Nephron (organoid): ENCODE measurements around the gene CCDC40.
A peak's percentile ranks its signal among the peaks of the same experiment; 100 is the strongest.

Experiments used
- H3K27ac Mint-ChIP-seq, 3 experiments: 2 replicates each; pipeline ENCODE4 v1.8.0; 2020; ENCODE audit warnings: mixed read lengths in 3 of 3, mild to moderate bottlenecking in 2 of 3, moderate library complexity in 1 of 3
- H3K27me3 Mint-ChIP-seq: 2 replicates; pipeline ENCODE4 v1.8.0; 2021; ENCODE audit warnings: low read depth, mild to moderate bottlenecking, moderate library complexity, mixed read lengths
- H3K36me3 Mint-ChIP-seq: 2 replicates; pipeline ENCODE4 v1.8.0; 2020; ENCODE audit warnings: low read depth, mixed read lengths
- H3K4me1 Mint-ChIP-seq: 2 replicates; pipeline ENCODE4 v1.8.0; 2020; ENCODE audit warnings: mixed read lengths
- H3K4me3 Mint-ChIP-seq, 3 experiments: 2 replicates each; pipeline ENCODE4 v1.8.0; 2020; ENCODE audit warnings: mild to moderate bottlenecking in 3 of 3, mixed read lengths in 3 of 3, moderate library complexity in 2 of 3
- H3K9me3 Mint-ChIP-seq: 2 replicates; pipeline ENCODE4 v1.8.0; 2020; ENCODE audit warnings: mixed read lengths
- TF ChIP-seq, protein P1 (sequence below), 3 experiments: fragments of 200-600 bp; sonication (generic); IDR thresholded peaks; one replicate each; pipeline ENCODE4 v1.5.0; 2021; ENCODE audit warnings: antibody characterized with exemption in 3 of 3; ENCODE audit not compliant: unreplicated experiment in 3 of 3

The CCDC40 gene

DNA sequence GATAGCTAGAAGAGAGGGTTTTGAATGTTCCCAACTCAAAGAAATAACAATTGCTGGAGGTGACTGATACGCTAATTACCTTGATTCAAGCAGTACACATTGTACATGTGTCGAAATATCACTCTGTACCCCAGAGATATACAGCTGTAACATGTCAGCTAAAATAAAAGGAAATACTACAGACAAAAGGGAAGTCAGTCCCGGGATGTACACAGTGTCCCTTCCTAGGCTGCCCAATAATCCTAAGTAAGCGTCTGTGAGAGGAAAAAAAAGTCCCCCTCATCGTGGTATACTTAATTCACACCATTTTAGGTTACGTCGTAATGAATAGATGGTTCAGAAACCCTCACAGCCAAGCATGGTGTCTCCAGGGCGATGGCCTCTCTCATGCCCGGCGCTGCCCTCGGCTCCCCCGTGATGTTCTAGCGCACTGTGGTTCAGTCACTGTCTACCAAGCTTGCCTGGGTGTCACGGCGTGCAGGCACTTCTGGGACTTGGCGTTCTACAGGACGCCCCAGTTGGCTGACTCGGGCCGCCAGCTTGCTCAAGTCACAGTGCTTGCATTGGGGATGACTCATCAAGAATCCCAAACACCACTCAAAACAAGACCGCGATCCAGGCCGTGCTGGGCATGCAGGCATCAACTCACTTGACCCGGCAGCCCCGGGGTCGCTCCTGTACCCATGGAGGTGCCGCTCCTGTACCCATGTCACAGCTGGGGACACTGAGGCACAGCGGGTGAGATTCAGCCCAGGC is 27.6 kb downstream of the CCDC40 start:
- Mint-ChIP-seq H3K27me3 (peaks cover 5% of the 10 kb centered on the region), H3K27ac (no peak overlapping the region), H3K4me3 (no peak overlapping the region), H3K4me1 (peaks cover 14% of the 10 kb centered on the region), H3K9me3 (no peaks in the 10 kb centered on the region), H3K36me3 (peaks cover 24% of the 10 kb centered on the region)
- TF ChIP-seq, protein P1, sequence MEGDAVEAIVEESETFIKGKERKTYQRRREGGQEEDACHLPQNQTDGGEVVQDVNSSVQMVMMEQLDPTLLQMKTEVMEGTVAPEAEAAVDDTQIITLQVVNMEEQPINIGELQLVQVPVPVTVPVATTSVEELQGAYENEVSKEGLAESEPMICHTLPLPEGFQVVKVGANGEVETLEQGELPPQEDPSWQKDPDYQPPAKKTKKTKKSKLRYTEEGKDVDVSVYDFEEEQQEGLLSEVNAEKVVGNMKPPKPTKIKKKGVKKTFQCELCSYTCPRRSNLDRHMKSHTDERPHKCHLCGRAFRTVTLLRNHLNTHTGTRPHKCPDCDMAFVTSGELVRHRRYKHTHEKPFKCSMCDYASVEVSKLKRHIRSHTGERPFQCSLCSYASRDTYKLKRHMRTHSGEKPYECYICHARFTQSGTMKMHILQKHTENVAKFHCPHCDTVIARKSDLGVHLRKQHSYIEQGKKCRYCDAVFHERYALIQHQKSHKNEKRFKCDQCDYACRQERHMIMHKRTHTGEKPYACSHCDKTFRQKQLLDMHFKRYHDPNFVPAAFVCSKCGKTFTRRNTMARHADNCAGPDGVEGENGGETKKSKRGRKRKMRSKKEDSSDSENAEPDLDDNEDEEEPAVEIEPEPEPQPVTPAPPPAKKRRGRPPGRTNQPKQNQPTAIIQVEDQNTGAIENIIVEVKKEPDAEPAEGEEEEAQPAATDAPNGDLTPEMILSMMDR (IDR thresholded peaks at IDR 0.05; ENCODE audit: unreplicated experiment in 3 of 3) = no peak

DNA sequence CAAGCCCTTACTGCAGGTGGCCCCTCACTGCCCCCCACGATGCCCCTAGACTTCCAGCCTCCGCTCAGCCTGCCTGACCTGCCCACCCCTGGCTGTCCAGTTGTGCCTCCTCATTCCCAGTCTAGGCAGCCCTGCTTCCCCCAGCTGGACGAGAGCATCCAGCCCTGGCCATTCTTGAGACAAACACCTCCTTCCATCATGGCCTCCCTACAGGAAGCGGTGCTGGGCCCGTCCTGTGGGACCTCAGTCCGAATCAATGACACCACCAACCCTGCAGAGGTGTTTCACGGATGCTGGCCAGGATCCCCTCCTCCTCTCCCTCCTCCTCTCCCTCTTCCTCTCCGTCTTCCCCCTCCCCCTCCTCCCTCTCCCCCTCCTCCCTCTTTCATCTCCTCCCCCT is 28.3 kb downstream of the CCDC40 start:
- H3K9me3 Mint-ChIP-seq = no peaks in the 10 kb centered on the region
- peaks cover 5% of the 10 kb centered on the region for H3K27me3 Mint-ChIP-seq
- H3K4me3 Mint-ChIP-seq = no peak overlapping the region
- peaks cover 21% of the 10 kb centered on the region for H3K36me3 Mint-ChIP-seq
- no peak overlapping the region for H3K27ac Mint-ChIP-seq
- TF ChIP-seq, protein P1 (IDR thresholded peaks at IDR 0.05; ENCODE audit: unreplicated experiment in 3 of 3) = no peak
- H3K4me1 Mint-ChIP-seq = peaks cover 21% of the 10 kb centered on the region

DNA sequence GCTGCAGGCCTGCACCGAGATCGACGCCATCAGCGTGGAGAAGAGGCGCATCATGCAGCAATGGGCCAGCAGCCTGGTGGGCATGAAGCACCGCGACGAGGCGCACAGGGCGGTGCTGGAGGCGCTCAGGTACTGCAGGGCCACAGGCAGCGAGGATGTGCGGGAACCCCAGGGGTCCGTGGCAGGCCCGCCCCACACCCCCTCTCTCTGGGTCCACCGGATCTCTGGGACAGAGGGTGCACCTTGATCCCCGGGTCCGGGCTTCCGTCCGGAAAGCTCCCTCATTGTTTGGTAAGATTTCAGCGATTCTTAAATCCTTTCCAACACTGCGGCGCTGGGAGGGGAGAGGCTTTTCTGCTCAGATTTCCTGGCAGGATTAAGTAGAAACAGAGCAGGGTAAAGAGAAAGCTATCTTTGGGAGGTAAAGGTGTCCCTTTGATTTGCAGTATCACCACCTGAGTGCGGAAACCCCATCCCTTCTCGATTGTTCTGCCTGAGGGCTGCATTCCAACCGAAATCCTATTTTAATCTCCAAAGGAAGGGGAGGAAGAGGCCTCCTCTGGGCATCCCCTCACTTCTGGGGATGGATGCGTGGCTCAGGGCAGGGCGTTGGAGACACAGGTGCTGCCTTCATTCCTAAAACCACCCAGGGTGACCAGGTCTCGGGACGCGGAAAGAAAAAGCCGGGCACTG is 29.2 kb downstream of the CCDC40 start:
- TF ChIP-seq, protein P1 (IDR thresholded peaks at IDR 0.05; ENCODE audit: unreplicated experiment in 3 of 3) = no peak
- H3K4me3 Mint-ChIP-seq = no peak overlapping the region
- H3K27me3 Mint-ChIP-seq = peaks cover 5% of the 10 kb centered on the region
- H3K36me3 Mint-ChIP-seq = peaks cover 15% of the 10 kb centered on the region
- no peaks in the 10 kb centered on the region for H3K9me3 Mint-ChIP-seq
- H3K27ac Mint-ChIP-seq = no peak overlapping the region
- H3K4me1 Mint-ChIP-seq = peaks cover 21% of the 10 kb centered on the region

DNA sequence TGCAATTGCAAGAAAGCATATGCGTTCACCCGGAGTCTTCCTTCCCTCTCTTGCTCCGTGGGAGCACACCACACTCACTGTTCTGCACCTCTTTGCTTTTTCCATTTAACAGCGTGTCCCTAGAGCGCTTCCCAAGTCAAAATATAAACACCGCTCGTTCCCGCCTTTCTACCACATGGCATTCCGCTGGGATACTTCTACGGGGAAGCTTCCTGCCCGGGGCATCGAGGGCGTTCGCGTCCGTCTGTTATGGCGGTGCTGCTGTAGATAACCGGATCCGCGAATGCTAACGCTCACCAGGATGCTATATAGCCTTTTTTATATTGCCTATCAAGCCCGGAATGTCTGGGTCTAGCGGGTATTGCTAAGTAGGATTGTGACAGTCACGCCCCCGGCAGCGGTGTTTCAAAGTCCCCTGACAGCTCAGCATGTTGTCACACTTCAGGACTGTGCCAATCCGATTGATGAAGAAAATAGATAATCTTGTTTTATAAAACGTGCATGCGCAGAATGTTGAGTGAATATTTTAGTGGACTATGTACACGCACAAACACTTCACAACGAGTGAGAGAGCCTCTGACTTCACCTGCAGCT is 31.0 kb downstream of the CCDC40 start:
- TF ChIP-seq, protein P1 (IDR thresholded peaks at IDR 0.05; ENCODE audit: unreplicated experiment in 3 of 3) = no peak
- peak overlapping the region in 1 of 3 experiments; percentile 9 for H3K27ac Mint-ChIP-seq
- peaks cover 25% of the 10 kb centered on the region for H3K4me1 Mint-ChIP-seq
- peaks cover 5% of the 10 kb centered on the region for H3K27me3 Mint-ChIP-seq
- no peak overlapping the region for H3K4me3 Mint-ChIP-seq
- peaks cover 10% of the 10 kb centered on the region for H3K36me3 Mint-ChIP-seq
- no peaks in the 10 kb centered on the region for H3K9me3 Mint-ChIP-seq

DNA sequence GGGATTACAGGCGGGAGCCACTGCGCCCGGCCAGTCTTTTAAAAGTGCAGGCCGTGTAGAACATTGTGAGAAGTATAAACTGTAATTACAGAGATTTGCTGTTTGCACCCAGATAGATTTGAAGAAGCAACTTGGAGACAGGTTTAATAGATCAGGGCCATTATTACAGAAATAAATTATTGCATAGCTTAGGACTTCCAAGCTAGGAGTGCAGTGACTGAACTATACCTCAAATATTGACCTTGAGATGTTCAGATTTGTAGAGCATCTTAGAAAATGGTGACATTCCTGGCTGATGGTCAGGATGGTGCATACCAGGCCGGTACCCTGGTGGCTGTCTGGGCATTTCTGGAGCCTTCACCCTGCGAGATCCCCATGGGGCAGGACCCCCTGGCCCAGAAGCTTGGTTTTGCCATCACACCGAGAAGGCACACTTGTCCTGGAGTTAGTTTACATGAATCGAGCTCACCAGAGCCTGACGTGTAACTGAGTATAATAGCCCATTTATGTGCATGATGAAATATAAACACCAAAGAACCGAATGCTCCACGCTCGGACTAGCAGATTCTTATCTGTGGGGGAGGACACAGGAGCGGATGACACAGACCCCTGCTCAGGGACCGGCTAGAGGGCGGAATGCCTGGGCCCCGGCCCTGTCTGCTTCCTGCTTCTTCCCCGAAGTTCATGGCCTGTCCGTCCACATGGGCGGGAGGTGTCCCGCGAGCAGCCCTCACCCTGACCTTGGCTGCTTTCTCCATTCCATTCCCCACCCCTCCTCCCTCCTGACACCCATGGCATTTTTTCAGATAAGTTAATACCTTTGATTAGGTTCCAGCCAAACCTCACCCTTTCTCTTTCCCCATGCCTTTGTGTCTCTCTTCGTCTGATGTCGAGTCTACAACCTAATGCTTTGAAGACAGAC is 32.1 kb downstream of the CCDC40 start:
- Mint-ChIP-seq H3K4me3 (peak overlapping the region in 1 of 3 experiments; percentile 64), H3K36me3 (peaks cover 7% of the 10 kb centered on the region), H3K27ac (peak overlapping the region; percentile 65 to 90 (median 84)), H3K27me3 (peaks cover 5% of the 10 kb centered on the region), H3K9me3 (no peaks in the 10 kb centered on the region), H3K4me1 (peaks cover 25% of the 10 kb centered on the region)
- TF ChIP-seq, protein P1 (IDR thresholded peaks at IDR 0.05; ENCODE audit: unreplicated experiment in 3 of 3) = no peak
